Endometrial microvascular endothelial cells (primary cell): Measurements from ENCODE around the gene GPR21. TPM values are rescaled to one million over a fixed set of nuclear protein-coding genes. Genes with fewer than 3 reads are reported as not detected.

ENCODE experiments used
- in situ Hi-C: cut with HindIII; loops from 2 replicates; pipeline ENCODE4 v1.10.0; 2017; ENCODE audit warnings: low sequenced_read_pairs, low pct_unique_long_range_greater_than_20kb; ENCODE audit errors: inconsistent ontology term
- total RNA-seq: library from RNA; depleted of rRNA; stranded (reverse); fragments of >200 nt; gene quantifications from one replicate; pipeline ENCODE4 v1.2.3, GENCODE V29; 2015; ENCODE audit errors: inconsistent ontology term

Gene GPR21, protein sequence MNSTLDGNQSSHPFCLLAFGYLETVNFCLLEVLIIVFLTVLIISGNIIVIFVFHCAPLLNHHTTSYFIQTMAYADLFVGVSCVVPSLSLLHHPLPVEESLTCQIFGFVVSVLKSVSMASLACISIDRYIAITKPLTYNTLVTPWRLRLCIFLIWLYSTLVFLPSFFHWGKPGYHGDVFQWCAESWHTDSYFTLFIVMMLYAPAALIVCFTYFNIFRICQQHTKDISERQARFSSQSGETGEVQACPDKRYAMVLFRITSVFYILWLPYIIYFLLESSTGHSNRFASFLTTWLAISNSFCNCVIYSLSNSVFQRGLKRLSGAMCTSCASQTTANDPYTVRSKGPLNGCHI
- total RNA-seq, result 0.28 TPM

DNA sequence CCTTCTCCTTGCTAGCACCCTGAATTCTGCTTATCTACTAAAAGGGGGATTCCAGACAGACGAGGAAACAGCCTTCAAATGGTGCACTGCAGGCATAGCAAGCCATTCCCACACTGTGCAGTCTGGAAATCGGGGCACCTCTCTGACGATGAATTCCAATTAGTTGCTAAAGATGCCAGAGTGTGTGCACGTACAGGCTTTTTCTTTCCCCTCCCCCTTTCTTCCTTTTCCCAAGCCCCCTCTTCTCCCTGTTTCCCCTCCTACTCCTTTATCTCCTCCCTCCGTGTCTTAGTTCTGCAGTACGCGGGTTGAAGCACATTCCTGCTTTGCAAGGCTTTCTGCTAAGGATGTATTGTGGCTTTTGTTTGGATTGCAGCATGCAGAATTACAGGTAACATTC, at the start of gene GPR21:
TSS of gene GPR21 (plus strand) at position 316 of the 400 bp plus-strand sequence. CDS start 900 bp downstream, outside the sequence.
- in situ Hi-C loops, result no loop called here

DNA sequence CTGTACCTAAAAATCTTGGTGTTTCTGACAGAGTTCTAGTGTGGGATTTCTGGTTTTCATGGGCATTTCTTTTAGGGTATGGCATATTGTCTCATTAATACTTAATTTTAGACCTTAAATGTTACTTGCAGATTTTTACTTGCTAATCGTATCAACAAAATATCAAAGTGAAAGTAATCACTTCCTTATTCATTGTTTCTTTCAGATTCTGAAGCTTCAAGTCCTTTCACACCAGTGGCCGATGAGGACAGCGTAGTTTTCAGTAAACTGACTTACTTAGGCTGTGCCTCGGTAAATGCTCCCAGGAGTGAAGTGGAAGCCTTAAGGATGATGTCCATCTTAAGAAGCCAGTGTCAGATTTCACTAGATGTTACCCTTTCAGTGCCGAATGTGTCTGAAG, 47.5 kb upstream of the GPR21 start:
- in situ Hi-C loops, result no loop called here

DNA sequence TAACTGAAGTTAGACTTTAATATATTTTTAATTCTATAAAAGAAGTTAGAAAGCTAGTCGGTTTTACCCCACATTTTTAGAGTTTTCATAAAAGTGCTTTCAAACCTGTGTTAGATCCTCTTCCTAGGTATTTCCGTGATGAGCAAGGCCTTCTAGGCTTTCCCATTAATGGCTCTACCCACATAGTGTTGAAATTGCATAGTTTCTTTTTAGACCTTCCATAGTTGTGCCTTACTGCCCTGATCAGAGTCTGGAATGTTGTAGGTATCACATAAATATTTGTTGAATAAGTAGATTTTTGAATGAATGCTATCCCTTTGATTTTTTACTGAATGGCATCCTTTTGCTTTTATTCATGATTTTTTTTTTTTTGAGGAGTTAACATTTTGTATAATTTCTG, 45.3 kb upstream of the GPR21 start:
- in situ Hi-C loops, result no loop called here

DNA sequence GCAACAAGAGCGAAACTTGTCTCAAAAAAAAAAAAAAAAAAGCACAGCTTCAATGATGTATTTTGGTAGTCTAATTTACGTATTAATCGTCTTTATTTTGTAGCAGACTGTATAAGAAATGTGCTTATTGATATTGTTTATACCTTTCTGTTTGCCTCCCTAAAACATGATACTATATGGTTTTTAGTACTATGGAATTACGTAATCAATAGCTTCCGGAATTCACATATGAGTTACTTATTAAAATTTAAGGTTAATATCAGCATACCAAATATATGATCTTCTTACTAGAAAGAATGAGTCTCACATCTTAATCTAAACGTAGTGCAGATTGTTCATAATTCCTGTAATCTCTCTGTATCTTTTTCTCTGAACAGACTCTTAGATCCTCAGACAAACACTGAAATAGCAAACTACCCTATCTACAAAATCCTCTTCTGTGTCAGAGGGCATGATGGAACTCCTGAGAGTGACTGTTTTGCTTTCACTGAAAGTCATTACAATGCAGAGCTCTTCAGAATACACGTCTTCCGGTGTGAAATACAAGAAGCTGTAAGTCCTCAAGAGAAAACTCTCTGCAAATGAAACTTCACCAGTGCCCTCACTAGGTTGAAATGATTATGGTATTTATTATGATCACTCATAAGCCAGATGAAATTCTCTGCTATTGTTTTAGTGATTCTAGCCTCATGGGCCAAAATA, 44.4 kb upstream of the GPR21 start:
- in situ Hi-C loops, result no loop called here

DNA sequence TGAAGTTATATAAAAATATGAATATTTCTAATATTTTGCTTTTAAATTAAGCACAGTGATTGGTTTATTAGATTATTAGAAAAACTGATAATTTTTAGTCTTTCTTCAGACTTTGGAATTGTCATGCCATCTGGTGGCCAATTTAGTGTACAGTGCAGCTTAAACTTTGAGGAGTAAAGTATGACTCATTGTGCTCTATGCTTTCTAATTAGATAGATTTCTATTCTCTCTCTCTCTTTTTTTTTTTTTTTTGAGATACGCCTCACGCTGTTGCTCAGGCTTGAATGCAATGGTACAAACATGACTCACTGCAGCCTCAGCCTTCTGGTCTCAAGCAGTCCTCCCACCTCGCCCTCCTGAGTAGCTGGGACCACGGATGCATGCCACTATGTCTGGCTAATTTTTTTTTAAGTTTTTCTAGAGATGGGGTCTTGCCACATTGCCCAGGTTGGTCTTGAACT, 42.1 kb upstream of the GPR21 start:
- in situ Hi-C loops, result no loop called here

DNA sequence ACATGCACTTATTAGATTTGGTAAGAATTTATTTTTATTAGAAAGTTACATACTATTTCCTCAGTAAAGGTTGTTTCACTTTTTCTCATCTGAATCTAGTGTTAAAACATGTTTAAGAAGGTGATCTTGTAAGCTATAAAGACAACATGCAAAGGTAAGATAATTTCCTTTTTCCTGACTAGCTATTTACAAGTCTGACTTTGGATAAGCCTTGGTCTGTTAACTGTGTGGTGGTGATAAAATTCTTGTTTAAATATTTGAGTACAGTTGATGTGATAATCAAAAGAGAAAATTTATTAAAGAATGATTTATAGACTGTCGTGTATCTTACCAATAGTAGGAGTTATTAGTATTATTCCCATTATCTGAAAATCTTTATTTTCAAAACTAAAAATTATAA, 36.9 kb upstream of the GPR21 start:
- in situ Hi-C loops, result no loop called here

DNA sequence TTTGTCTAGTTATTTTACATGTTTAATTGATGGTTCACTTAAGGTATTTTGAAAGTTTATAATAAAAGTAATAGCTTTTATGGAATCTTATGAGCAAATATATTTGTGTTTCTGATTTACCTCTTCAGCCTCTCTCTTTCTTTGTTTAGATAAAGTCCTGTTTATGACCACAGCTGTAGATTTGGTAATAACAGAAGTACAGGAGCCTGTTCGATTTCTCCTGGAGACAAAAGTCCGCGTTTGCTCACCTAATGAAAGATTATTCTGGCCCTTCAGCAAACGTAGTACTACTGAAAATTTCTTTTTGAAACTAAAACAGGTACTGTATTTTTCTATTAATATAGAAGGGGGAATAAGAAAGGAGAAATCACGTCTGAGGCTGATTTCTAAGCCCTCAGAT, 35.0 kb upstream of the GPR21 start:
- in situ Hi-C loops, result no loop called here

DNA sequence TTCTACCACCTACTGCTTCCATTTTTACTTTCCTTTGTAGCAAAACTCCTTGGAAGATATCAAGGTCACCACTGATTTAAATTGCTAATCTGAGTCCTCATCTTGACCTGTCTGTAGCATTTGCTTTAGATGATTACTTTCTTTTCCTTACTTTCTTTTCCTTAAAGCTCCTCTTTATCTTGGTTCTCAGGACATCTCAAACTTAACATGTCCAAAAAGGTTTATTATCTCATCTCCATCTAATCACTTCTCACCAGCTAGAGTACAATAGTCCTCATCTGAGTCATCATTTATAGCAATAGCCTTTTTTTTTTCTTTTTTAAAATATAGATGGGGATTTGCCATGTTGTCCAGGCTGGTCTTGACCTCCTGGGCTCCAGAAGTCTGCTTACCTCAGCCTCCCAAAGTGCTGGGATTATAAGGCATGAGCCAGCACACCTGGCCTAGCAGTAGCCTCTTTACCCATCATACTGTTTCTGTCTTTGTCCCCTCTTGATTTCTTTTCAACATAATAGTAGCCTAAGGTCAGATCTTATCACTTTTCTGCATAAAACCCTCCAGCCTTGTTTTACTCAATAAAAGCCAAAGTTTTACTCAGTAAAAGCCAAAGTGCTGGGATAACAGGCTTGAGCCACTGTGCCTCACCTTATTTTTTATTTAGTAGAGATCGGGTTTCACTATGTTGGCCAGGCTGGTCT, 32.9 kb upstream of the GPR21 start:
- in situ Hi-C loops, result no loop called here

DNA sequence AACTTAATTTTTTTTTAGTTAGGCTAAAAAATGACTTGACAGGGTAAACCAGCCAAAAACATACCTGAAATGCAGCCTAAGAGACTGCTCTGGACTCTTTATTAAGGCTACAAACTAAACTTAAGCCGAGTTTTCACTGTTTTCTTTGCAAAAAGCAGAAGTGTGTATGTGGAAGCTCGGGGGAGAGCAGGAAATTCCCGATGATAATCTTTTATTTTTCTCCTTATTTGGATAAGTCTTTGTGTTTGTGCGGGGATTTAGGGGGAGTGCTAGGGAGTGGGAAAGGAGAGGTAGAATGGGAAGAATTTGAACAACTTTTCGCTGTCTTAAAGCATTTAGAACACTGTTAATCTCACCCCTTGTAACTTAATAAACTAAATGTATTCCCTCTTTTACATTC, 30.7 kb upstream of the GPR21 start:
- in situ Hi-C loops, result no loop called here

DNA sequence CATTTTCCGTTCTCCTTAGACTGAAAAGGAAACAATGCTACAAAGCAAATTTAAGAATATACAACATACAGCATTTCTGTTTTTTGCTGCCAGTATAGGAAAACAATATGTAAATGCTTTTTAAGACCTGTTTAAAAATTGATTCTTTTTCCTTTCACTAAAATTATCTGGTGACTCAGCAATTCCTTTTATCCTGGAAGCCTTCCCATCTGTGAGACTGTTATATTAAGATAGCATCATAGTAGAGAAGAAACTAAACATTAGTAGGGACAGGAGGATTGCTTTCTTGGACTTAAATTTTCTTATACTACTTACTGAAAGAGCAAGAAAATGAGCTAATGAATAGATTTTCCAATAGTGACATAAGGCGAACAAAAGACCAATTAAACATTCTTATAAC, 30.0 kb upstream of the GPR21 start:
- in situ Hi-C loops, result no loop called here

DNA sequence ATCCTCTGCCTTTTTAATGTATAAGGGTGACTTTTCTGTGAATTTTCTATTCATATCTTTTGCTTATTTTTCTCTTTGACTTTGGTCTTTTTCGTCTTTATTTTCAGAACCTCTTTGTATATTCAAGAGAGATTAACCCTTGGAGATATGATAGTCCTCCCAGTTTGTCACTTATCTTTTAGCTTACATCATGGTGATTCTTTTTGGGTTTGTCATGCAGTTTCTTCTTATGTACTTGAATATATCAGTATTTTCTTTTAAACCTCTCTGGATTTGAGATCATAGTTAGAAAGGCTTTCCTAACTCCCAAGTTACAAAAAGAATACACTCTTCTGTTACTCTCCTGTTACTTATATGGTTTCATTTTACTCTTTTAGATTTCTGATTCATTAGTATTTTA, 27.5 kb upstream of the GPR21 start:
- in situ Hi-C loops, result no loop called here

DNA sequence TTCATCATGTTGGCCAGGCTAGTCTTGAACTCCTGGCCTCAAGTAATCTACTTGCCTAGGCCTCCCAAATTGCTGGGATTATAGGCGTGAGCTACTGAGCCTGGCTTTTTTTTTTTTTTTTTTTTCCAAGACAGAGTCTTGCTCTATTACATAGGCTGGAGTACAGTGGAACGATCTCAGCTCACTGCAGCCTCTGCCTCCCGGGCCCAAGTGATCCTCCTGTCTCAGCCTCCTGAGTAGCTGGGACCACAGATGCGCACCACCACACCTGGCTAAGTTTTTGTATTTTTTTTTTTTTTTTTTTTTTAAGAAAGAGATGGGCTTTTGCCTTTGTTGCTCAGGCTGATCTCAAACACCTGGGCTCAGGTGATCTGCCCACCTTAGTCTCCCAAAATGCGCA, 26.2 kb upstream of the GPR21 start:
- in situ Hi-C loops, result no loop called here

DNA sequence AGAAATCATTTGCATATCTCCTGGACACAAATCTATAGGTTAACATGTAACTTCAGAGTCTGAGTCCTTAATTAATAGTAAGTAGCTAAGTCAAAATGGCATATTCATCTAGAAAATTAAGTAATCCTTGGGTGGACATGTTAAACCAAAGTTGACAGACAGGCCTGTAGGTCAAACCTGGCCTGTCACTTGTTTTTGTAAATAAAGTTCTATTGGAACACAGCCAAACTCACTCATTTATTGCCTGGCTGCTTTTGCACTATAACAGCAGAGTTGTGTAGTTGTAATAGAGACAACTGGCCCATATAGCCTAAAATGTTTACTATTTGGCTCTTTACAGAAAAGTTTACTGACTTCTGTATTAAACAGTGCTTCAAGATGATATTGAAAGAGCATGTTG, 24.6 kb upstream of the GPR21 start:
- in situ Hi-C loops, result no loop called here

DNA sequence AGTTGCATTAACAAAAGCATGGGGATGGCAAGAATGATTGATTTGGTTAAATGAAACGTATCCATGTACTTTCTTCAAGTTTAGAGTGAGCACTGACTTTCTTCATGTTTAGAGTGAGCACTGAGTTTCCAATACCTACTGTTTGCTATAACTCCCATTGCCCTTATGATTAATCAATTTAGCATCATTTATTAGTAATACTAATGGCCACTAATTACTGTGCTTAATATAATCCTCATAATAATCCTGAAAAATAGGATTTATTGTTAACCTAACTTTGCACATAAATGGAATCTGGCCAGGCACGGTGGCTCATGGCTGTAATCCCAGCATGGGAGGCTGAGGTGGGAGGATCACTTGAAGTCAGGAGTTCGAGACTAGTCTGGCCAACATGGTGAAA, 22.1 kb upstream of the GPR21 start:
- in situ Hi-C loops, result no loop called here

DNA sequence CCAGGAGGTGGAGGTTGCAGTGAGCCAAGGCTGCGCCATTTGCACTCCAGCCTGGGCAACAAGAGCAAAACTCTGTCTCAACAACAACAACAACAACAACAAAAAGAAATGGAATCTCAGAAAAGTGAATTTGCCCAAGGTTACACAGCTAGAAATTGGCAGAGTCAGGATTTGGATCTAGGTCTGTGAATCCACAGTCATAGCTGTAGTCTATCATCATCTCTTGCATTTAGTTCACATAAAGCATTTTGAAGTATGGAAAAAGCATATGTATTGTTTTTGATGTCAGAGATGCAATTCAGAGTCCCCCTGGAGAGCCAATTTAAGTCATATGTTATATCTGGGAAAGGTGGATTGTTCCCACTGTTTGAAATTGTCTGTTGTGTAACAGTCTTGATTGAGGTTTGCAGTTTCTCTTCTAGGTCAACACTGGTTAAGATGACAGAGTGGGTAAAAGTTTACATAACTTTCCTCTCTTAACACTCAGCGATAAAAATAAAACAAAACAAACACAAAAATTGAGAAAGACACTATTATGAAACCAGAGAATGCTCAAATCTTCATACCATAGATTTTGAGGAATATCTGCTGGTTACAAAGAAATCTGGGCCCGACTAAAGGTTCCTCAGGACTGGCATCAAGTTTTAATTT, 21.5 kb upstream of the GPR21 start:
- in situ Hi-C loops, result no loop called here

DNA sequence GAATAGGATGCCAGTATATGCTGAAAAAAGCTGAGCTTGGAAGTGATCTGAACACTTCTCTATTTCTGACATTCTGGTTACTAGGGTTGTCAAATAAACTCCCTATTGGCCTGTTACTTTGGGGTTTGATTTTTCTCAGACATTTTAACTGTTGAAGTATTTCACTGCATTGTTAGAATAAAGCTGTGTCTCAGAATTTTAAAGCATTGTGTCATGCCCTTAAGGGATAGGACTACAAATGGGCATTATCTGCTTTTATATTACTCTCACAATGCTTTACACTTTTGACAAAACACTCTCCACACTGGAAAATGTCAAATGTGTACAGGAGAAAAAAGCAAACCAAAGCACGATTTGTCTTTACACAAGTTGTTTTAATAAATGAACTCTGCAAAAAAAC, 16.8 kb upstream of the GPR21 start:
- in situ Hi-C loops, result no loop called here

DNA sequence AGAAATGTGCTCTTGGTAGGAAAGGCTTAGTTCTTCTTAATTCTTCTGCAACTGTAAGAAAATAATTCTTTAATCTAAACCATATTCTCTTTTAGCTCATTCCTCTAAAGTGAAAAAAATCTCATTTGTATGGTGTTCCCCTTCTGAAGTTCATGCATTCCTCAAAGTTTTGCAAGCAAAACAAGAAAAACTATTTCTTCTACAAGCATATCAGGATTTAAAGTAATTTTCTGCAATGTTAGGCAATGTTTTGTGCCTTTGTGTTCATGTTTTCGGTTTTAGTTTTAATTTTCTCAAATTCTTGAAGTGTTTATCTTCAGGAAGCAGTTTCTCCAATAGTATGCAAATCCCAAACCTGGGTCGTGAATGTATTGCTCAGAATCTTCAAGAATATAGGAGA, 12.7 kb upstream of the GPR21 start:
- in situ Hi-C loops, result no loop called here

DNA sequence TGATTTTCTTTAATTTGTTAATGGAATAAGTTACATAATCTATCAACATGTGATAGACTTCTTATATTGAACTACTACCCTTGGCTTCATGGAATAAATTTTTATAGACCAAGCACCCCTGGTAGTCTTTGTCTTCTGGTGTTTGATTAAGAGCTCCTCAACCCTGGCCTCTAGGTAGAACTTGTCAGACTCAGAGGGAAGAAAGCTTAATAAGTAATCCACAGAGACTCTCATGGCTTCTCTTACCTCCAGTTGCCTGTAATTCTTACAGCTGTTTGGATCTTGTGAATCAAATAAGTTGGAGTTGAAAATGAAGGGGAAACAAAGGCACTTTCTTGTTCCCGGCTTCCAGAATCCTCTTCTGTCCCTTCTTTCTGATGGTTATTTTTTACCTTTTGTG, 7.0 kb upstream of the GPR21 start:
- in situ Hi-C loops, result no loop called here

DNA sequence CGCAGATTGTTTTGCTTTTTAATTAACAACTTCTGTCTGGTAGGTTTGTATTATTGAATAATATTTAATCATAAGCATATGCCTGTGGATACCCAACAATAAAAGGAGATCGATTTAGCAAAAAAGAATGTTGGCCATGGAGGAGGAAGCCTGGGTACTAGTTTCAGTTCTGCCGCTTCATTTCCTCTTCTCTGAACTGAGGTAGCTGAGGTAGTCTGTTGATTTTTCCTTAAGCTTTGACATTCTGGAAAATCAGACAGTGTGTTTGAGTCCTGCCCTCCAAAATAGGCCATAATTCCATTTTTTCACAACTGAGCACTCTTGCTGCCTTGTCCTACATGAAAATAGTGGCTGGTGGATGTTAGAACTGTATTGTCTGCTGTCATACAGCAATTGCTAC, 6.0 kb upstream of the GPR21 start:
- in situ Hi-C loops, result no loop called here
